Fibroblast of villous mesenchyme (primary cell): ENCODE data around the gene RALGPS1. TPM values are rescaled to one million over a fixed set of nuclear protein-coding genes. Genes with fewer than 3 reads are reported as not detected.

Experiments used
- DNase-seq: peaks from one replicate; pipeline ENCODE4 v3.0.0-alpha.2; 2010; ENCODE audit warnings: low read depth
- H3K4me3 ChIP-seq: 2 replicates; pipeline ENCODE4 v1.5.1; 2011; ENCODE audit warnings: low read depth, mild to moderate bottlenecking, low read length
- CTCF ChIP-seq: IDR thresholded peaks from 2 replicates; pipeline ENCODE4 v1.5.1; 2012; ENCODE audit warnings: low read depth, mild to moderate bottlenecking, low read length; ENCODE audit not compliant: insufficient read depth
- total RNA-seq: library from RNA; depleted of rRNA; stranded (reverse); fragments of >200 nt; gene quantifications from 2 replicates; pipeline ENCODE4 v1.2.3, GENCODE V29; 2012

RALGPS1 gene
- total RNA-seq, 1 donor = 2.6 TPM

GRCh38 chr9:127105805-127106465 lies 191.4 kb downstream of the RALGPS1 start:
- no peak for DNase-seq
- TF ChIP-seq CTCF = no peak

GRCh38 chr9:127106466-127106855 lies 191.9 kb downstream of the RALGPS1 start:
- TF ChIP-seq CTCF = no peak
- H3K4me3 ChIP-seq = no peak overlapping the region
- DNase-seq = no peak

More at GRCh38 chr9:127105805-127106465, 191.4 kb downstream of the RALGPS1 start:
- H3K4me3 ChIP-seq = no peak overlapping the region

- no peak overlapping the region for H3K4me3 ChIP-seq
- no peak for TF ChIP-seq CTCF
- DNase-seq = no peak
These were observed 192.8 kb downstream of the RALGPS1 start for GRCh38 chr9:127107171-127107928.

GRCh38 chr9:127107929-127108876 lies 193.6 kb downstream of the RALGPS1 start:
- TF ChIP-seq CTCF = no peak

DNA sequence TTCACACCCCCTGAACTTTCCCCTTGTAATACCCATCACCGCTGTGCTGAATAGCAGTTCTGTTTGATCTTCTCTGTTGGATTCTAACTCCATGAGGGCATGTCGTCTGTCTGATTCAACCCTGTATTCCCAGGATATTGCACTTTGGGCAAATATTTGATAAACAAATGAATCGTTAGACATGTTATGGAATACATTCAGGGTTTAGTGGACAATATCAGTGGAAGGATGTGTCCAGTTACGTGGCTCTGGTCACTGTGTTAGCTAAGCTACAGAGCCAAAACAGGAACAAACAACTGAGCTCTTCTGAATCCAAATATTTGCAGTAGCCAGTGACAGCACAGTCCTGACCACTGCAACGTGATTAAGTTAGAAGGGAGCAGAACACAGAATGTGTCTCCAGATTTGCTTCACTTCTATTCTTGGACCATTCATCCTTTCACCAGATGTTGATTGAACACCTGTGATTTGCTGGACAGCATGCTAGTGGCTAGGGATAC lies 194.7 kb downstream of the RALGPS1 start:
- H3K4me3 ChIP-seq = no peak overlapping the region
- DNase-seq = no peak
- TF ChIP-seq CTCF = no peak

More at GRCh38 chr9:127107929-127108876, 193.6 kb downstream of the RALGPS1 start:
- DNase-seq = no peak
- H3K4me3 ChIP-seq = no peak overlapping the region

DNA sequence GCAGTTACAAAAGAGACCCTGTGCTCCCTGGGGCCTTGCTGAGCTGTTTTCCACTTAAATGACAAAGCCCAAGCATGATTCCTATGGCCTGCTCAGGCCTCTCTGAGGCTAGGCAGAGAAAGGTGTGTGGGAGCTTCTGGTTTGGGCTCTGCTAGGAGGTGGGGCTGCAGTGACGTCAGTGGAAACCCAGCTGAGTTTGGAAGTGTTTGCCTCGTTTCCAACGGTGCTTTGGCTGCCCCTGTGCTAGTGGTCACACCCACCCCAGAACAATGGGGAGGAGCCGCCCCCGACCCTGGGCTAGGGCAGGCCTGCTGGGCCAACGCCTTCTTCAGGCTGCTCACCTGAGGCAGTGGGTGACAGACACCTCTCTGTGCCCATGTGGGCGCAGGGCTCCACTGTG lies 197.5 kb downstream of the RALGPS1 start:
- no peak overlapping the region for H3K4me3 ChIP-seq
- no peak for TF ChIP-seq CTCF
- DNase-seq = no peak
